Measurements from ENCODE around the gene DCN. TPM values are rescaled to one million over a fixed set of nuclear protein-coding genes. Genes with fewer than 3 reads are reported as not detected.

DCN gene
- total RNA-seq, 4 donors from 2014 or later, result 1,699 to 4,675 (median 2,258) TPM

DNA sequence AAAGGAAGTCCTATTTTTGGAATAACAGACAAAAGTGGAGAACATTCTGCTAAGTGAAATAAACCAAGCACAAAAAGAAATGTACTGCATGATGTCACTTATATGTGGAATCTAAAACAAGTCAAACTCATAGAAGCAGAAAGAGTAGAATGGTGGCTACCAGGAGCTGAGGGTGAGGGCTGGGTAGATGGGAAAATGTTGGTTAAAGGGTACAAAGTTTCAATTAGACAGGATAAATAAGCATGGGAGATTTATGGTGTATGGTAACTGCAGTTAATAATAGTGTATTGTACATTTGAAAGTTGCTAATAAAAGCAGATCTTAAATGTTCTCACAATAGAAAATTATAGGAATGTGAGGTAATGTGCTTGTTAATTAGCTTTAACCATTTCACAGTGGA lies 84.2 kb downstream of the DCN start:
- Histone ChIP-seq H3K4me3 (no peak overlapping the region), H3K4me1 (no peaks in the 10 kb centered on the region), H3K27ac (peak overlapping the region; percentile 57 to 75), H3K36me3 (no peaks in the 10 kb centered on the region), H3K27me3 (no peaks in the 10 kb centered on the region), H3K9me3 (no peaks in the 10 kb centered on the region)
- DNase-seq, result no peak
- intact Hi-C loops (cut with DNase I; ENCODE audit: low total_unique reads), result no loop called here
- TF ChIP-seq, protein P1, sequence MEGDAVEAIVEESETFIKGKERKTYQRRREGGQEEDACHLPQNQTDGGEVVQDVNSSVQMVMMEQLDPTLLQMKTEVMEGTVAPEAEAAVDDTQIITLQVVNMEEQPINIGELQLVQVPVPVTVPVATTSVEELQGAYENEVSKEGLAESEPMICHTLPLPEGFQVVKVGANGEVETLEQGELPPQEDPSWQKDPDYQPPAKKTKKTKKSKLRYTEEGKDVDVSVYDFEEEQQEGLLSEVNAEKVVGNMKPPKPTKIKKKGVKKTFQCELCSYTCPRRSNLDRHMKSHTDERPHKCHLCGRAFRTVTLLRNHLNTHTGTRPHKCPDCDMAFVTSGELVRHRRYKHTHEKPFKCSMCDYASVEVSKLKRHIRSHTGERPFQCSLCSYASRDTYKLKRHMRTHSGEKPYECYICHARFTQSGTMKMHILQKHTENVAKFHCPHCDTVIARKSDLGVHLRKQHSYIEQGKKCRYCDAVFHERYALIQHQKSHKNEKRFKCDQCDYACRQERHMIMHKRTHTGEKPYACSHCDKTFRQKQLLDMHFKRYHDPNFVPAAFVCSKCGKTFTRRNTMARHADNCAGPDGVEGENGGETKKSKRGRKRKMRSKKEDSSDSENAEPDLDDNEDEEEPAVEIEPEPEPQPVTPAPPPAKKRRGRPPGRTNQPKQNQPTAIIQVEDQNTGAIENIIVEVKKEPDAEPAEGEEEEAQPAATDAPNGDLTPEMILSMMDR (IDR thresholded peaks at IDR 0.05), result no peak
- no peak for TF ChIP-seq POLR2A (IDR thresholded peaks at IDR 0.05)

DNA sequence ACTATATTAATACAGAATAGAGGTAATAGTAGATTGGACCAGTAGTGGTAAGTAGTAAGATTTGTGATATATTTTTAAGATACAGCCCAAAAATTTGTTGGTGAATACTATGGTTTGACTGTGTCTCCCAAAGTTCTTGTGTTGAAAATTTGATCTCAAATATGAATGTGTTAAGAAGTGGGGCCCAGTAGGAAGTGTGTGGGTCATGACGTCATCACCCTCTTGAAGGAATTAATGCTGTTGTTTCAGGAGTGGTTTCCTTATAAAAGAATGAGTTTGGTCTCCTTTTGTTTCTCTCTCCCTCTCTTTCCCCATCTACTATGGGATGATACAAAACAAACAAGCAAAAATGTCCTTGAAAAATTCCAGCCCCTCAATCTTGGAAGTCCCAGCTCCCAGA lies 87.7 kb downstream of the DCN start:
- intact Hi-C loops (cut with DNase I; ENCODE audit: low total_unique reads), result no loop called here
- H3K4me1 ChIP-seq, result no peaks in the 10 kb centered on the region
- H3K27ac ChIP-seq, result no peak overlapping the region
- H3K4me3 ChIP-seq, result no peak overlapping the region
- no peaks in the 10 kb centered on the region for H3K27me3 ChIP-seq
- DNase-seq, result no peak
- H3K36me3 ChIP-seq, result no peaks in the 10 kb centered on the region
- no peaks in the 10 kb centered on the region for H3K9me3 ChIP-seq
- TF ChIP-seq POLR2A (IDR thresholded peaks at IDR 0.05), result no peak
- TF ChIP-seq, protein P1 (IDR thresholded peaks at IDR 0.05), result no peak

DNA sequence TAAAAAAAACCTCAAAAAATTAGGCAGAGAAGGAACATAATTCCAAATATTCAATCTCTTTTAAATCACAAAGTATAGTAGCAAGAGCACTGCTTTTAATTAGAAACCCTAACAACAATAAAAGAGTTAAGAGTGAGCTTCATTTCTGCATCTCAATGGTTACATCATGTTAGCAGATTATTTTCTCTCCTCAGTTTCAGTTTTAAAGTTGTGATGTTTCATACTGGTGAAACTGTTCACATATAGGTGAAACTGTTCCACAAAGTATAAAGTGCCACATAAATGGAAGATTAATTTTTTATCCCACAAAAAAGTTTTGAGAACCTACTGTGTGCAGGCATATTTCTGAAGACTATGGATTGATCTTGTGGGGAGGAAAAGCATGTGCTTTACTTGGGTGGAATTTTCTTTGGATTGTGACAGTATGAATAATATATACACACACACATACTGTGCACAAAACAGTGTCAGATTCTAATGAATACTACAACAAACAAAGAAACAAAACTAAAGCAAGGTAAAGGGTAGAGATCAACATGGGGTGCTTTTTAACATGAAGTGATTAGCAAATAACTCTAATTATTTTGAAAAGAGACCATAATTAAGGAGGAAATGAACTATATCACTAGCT lies 88.5 kb downstream of the DCN start:
- no peak for TF ChIP-seq POLR2A (IDR thresholded peaks at IDR 0.05)
- TF ChIP-seq, protein P1 (IDR thresholded peaks at IDR 0.05), result no peak
- Histone ChIP-seq H3K4me1 (no peaks in the 10 kb centered on the region), H3K27me3 (no peaks in the 10 kb centered on the region), H3K9me3 (no peaks in the 10 kb centered on the region), H3K27ac (peak overlapping the region; percentile 11 to 40), H3K4me3 (peak overlapping the region in 1 of 2 donors; percentile 3), H3K36me3 (no peaks in the 10 kb centered on the region)
- DNase-seq, result no peak
- intact Hi-C loops (cut with DNase I; ENCODE audit: low total_unique reads), result no loop called here

DNA sequence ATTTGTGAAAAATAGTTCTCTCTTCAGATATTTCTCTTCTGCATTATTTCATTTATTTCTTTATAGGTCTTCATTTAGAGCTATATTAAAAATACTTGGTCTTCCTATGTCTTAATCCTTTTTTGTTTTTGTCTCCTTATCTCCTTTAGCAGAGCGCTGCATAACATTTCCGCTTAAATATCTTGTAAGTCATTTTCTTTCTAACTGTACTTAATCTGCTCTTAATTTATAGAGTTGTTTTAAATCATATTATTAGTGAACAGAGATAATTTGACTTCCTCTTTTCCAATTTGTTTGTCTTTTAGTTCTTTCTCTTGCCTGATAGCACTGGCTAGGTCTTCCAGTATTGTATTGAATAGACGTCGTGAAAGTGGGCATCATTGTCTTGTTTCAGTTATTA lies 89.3 kb downstream of the DCN start:
- Histone ChIP-seq H3K27ac (no peak overlapping the region), H3K36me3 (no peaks in the 10 kb centered on the region), H3K9me3 (no peaks in the 10 kb centered on the region), H3K4me1 (no peaks in the 10 kb centered on the region), H3K4me3 (no peak overlapping the region), H3K27me3 (no peaks in the 10 kb centered on the region)
- intact Hi-C loops (cut with DNase I; ENCODE audit: low total_unique reads), result no loop called here
- TF ChIP-seq, protein P1 (IDR thresholded peaks at IDR 0.05), result no peak
- no peak for TF ChIP-seq POLR2A (IDR thresholded peaks at IDR 0.05)
- DNase-seq, result no peak

DNA sequence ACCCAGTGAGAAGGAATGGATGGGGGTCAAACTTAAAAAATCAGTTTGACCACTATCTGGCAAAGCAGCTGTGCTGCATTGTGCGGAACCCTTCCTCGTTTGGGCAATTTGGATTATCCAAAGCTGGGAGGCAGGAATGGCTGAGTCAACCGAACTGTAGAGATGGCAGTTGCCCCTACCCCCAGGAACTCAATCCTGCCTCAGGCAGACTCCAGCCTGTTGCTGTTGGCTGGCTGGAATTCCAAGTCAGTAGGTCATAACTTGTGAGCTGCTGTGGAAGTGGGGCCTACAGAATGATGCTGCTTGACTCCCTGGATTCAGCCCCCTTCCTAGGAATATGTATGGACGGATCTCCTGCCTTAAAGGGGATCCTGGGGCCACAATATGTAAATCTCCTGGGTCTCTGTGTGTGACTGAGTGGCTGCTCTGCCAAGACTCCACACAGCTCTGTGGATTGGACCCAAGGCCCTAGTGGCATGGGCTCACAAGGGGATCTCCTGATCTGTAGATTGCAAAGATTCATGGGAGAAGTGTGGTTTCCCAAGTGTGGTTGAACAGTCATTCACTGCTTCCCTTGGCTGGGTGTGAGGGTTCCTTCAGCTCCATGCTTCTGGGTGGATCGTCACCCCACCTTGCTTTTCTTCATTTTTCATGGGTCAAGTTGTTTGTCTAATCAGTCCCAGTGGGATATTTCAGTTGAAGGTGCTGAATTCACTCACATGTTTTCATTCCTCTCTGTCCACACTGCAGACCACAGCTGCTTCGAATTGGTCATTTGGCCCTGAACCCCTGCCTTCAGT lies 90.5 kb downstream of the DCN start:
- Histone ChIP-seq H3K4me3 (no peak overlapping the region), H3K4me1 (no peaks in the 10 kb centered on the region), H3K9me3 (no peaks in the 10 kb centered on the region), H3K36me3 (no peaks in the 10 kb centered on the region), H3K27me3 (no peaks in the 10 kb centered on the region), H3K27ac (no peak overlapping the region)
- no peak for DNase-seq
- TF ChIP-seq, protein P1 (IDR thresholded peaks at IDR 0.05), result no peak
- no peak for TF ChIP-seq POLR2A (IDR thresholded peaks at IDR 0.05)
- intact Hi-C loops (cut with DNase I; ENCODE audit: low total_unique reads), result no loop called here
